Measurements from ENCODE around the gene IRF3. TPM values are rescaled to one million over a fixed set of nuclear protein-coding genes. Genes with fewer than 3 reads are reported as not detected.
A peak's percentile ranks its signal among the peaks of the same experiment; 100 is the strongest.

The IRF3 gene
- total RNA-seq, 2 donors from 2014 or later, result 40.6 to 50.9 TPM

GRCh38 chr19:49677231-49677900 is 11.7 kb upstream of the IRF3 start, which contains the start of gene PRMT1:
Gene PRMT1, plus strand, starts transcription at chr19:49677271. Its CDS starts 10 bp downstream, at chr19:49677281.
- DNase-seq (ENCODE audit: low spot score), result no peak
- intact Hi-C loops (cut with DNase I), result no loop called here

DNA sequence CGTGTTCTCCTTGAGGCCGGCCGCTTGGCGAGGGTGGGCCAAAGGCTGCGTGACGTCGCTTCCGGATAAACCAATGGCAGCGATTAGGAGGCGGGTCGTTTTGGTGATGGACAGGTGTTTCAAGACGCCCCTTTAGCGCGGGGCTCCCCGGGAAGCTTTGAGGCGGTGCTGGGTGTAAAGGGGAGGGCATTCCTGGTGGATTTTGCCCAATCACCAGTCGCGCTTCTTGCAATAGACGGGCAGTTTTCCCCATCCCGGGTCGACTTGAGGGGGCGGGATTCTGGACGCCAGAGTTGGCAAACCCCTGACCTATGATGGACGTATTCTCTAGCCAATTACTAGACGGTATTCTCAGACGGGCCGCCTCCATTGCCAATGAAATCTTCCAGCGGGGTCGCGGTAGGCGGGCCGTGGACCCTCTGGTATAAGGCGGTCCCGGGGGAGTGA is 11.2 kb upstream of the IRF3 start:
- intact Hi-C loops (cut with DNase I), result no loop called here
- DNase-seq (ENCODE audit: low spot score), result peak; percentile 100

DNA sequence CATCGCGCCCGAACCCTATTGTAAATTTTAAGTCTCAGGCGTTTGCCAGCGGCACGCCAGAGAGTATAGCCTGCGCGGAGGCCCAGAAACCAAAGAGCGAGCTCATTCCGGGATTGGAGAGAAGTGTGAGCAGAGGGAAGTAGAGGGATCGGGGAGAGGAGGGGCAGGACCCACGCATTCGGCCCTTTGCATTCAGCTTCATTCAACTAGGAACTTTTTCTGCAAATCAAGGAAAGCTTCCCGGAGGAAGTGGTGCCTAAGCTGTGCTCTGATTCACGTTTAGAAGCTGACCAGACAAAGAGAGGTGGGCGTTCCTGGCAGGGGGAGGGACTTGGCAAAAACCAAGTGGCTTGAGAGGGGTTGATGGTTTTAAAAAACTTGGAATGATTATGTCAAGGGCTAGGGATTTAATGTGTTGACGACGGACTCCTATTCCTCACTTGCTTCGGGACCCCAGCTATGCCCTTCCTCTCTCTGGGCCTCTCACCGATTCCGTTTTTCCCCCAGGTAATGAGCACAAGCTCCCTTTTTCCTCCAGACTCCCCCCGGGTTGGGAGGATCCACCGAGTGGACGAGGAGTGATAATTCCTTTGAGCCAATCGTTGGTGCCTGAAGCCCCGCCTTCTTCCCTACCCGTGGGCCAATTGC is 10.6 kb upstream of the IRF3 start:
- peak; percentile 94 for DNase-seq (ENCODE audit: low spot score)
- intact Hi-C loops (cut with DNase I), result no loop called here

DNA sequence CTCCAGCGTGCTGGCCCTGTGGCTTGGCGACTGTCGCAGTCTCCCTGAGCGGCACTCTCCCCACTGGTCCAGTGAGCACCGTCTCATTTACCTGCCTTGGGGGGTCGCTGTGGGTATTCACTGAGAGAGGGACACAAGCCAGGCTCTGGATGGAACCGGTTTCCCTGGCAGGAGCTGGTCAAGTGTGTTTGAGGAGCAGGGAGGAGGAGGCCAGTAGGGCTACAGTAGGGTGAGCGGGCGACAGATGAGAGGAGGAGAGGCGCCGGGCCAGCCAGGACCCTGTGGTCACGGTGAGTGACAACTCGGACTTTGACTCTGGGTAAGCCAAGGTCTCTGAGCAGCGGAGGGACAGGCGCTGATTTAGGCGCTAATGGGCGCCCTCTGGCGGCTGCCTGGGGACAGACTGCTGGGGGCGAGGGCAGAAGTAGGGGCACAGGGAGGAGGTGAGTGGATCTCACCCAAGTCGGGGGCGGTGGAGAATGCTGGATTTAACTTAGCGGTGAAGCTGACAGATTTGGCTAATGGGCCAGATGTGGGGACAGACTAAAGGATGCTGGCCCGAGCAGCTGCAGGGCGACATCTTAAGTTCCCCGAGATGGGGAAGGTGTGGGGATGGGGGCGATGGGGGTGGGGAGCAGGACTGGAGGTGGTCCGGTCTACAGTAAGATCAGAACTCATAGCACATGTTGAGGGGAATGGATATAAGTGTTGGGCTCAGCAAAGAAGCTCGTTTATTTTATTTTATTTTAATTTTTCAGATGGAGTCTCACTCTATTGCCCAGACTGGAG is 6.7 kb upstream of the IRF3 start:
- DNase-seq (ENCODE audit: low spot score), result peak; percentile 94
- intact Hi-C loops (cut with DNase I), result loop anchor here in 1 of 2 donors (5.0 kb wide), 1 partner anchor 85 kb away; no protein-coding TSS in a partner anchor

DNA sequence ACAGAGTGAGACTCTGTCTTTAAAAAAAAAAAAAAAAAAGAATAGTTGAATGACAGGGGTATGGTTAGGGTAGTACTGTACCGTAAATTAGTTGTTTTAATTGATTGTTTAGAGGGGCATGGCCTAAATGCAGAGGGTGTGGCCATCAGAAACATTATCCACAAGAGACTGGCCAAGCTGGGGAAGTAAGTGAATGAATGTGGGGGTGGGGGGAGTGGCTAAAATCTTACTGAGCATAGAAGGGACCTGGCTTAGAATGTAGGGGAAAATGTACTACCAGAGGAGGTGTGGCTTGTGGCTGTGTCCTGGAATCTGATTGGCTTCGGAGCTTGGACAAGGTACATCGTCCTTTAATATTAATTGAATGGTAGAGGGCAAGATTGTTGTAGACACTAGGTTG is 3.9 kb upstream of the IRF3 start:
- DNase-seq (ENCODE audit: low spot score), result no peak
- intact Hi-C loops (cut with DNase I), result loop anchor here in 1 of 2 donors (10.0 kb wide), 1 partner anchor 155 kb away; the partner anchor contains the start of gene FCGRT

DNA sequence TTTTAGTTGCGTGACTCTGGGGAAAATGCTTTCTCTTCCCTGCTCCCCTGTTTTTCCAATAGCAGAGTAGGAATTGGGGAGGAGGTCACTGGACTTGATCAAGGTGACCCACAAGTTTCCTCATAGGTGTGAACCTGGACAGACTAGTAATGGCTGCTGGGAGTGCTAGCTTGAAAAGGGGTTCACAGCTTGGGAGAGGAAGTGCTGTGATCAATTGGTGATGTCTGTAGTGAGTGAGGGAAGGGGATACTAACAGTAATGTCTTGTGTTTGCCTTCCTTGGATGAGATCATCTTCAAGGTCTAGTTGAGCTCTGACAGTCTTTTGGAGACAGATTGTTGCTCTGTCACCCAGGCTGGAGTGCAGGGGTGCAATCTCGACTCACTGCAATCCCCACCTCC is 1.8 kb upstream of the IRF3 start:
- intact Hi-C loops (cut with DNase I), result loop anchor here in 1 of 2 donors (10.0 kb wide), 1 partner anchor 153 kb away; the partner anchor contains the start of gene FCGRT
- no peak for DNase-seq (ENCODE audit: low spot score)

GRCh38 chr19:49666120-49666444 is 425 bp upstream of the IRF3 start:
- DNase-seq (ENCODE audit: low spot score), result no peak
- intact Hi-C loops (cut with DNase I), result loop anchor here in 1 of 2 donors (10.0 kb wide), 1 partner anchor 151 kb away; the partner anchor contains the start of gene FCGRT

DNA sequence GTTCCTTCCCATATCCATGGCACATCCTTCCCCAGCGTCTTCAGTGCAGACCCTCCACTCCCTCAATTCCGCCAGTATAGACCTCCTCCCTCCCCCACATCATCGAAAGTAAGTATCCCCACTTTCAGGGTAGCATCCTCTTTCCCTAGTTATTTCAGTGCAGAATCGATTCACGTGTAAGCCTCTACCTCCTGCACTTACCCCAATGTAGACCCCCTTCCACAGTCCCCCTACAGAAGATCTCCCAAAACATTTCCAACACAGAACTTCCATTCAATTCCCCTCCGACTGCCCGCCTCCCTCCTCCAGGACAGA is 664 bp downstream of the IRF3 start:
- no peak for DNase-seq (ENCODE audit: low spot score)
- intact Hi-C loops (cut with DNase I), result loop anchor here in 1 of 2 donors (10.0 kb wide), 1 partner anchor 150 kb away; the partner anchor contains the start of gene FCGRT

- intact Hi-C loops (cut with DNase I), result loop anchor here in 1 of 2 donors (10.0 kb wide), 1 partner anchor 150 kb away; the partner anchor contains the start of gene FCGRT
- DNase-seq (ENCODE audit: low spot score), result peak; percentile 97
Measured at GRCh38 chr19:49664171-49665035, 1.3 kb downstream of the IRF3 start.

DNA sequence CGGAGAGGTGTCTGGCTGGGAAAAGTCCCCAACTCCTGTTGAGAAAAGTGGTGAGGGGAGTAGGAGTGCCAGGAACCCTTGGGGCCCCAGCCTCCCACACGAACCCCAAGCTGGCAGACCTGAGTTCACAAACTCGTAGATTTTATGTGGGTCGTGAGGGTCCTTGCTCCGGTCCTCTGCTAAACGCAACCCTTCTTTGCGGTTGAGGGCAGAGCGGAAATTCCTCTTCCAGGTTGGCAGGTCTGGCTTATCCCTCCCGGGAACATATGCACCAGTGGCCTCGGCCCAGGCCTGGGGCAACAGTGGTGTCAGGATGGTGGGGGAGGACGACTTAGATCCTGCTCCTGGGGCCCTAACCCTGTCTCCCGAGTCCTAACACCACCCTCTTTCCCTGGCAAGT is 2.4 kb downstream of the IRF3 start:
- intact Hi-C loops (cut with DNase I), result loop anchor here in 1 of 2 donors (10.0 kb wide), 1 partner anchor 148 kb away; the partner anchor contains the start of gene FCGRT
- no peak for DNase-seq (ENCODE audit: low spot score)

DNA sequence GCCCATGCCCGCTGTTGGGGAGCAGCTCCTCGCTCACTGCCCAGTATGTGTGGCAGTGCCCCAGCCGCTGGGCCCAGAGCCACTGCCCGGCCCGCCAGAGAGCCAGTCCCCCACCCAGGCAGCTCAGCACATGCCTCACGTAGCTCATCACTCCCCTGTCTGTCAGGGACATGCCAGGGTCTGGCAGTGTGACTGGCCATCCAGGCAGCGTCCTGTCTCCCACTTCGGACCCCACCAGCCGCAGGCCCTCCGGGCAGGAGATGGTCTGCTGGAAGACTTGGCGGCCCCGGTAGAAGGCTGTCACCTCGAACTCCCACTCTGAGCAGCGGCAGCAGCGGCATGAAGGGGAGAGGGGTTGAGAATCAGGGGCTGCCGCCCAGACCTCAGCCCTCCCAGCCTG is 3.6 kb downstream of the IRF3 start:
- intact Hi-C loops (cut with DNase I), result loop anchor here in 1 of 2 donors (10.0 kb wide), 1 partner anchor 147 kb away; the partner anchor contains the start of gene FCGRT
- DNase-seq (ENCODE audit: low spot score), result no peak

- intact Hi-C loops (cut with DNase I), result loop anchor here in 1 of 2 donors (10.0 kb wide), 1 partner anchor 146 kb away; the partner anchor contains the start of gene FCGRT
- no peak for DNase-seq (ENCODE audit: low spot score)
Measured at GRCh38 chr19:49660338-49660961, 5.2 kb downstream of the IRF3 start.

DNA sequence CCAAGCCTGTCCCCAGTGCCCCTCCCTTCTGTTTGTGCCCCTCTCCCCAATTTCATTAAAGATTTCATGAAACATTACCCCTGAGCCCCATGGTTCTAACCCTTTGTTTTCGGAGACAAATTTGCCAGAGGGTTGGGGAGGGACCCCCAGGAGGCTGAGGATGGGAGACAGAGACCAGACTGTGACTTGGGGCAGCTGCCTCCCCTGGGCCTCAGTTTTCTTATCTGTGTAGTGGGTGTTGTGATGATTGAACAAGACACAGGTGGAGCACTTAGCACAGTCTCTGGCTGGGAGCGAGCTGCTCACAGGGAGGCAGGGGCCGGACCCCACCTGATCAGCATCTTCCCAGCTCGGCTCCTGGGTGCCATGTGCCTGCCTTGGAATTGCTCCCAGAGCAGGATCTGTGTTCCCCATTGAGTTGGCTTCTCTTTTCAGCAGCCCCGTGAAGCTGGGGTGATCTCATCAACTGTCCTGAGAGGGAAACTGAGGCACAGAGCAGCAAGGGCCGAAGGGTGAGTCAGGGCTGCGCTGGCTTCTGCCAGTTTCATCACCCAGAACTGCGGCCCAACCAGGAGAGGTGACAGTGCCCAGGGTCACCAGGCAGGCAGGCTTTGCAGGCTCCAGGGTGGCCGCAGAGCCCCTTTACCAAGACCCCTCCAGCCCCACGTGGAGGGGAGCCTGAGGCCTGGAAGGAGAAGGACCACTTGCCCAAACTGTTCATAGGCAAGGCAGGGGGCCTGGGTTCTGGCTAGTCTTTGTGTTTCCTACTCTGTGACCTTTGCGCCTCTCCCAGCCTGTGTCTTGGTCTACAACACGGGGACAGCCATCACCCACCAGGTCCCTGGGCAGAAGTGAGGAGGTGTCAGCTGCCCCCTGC is 6.9 kb downstream of the IRF3 start:
- intact Hi-C loops (cut with DNase I), result loop anchor here in 1 of 2 donors (1.0 kb wide), 1 partner anchor 48 kb away; no protein-coding TSS in a partner anchor
- no peak for DNase-seq (ENCODE audit: low spot score)

GRCh38 chr19:49658139-49658517 is 7.5 kb downstream of the IRF3 start:
- intact Hi-C loops (cut with DNase I), result loop anchor here in 1 of 2 donors (1.0 kb wide), 1 partner anchor 47 kb away; no protein-coding TSS in a partner anchor
- DNase-seq (ENCODE audit: low spot score), result no peak

GRCh38 chr19:49657493-49658138 is 8.0 kb downstream of the IRF3 start:
- intact Hi-C loops (cut with DNase I), result loop anchor here in 1 of 2 donors (1.0 kb wide), 1 partner anchor 46 kb away; no protein-coding TSS in a partner anchor
- DNase-seq (ENCODE audit: low spot score), result no peak

GRCh38 chr19:49656456-49657109 is 9.1 kb downstream of the IRF3 start:
- intact Hi-C loops (cut with DNase I), result no loop called here

More at GRCh38 chr19:49656456-49657109, 9.1 kb downstream of the IRF3 start:
- no peak for DNase-seq (ENCODE audit: low spot score)
